Posterior cingulate gyrus (tissue), 11 donors: ENCODE results near the gene CXXC5.
"Not testable (repeated sequence)": the region's sequence is repeated elsewhere in the genome, so short reads cannot be mapped to it uniquely, and the experiment has no call there.

Experiments
- DNase-seq, 10 donors: peaks; one replicate each; pipeline versions ENCODE4 v3.0.0 to v3.0.0-alpha.2; 2020 to 2021; ENCODE audit warnings: mixed read lengths in 3 of 10
- intact Hi-C: fragments of 100-400 bp; cut with DNase I; formaldehyde crosslinking; loops from one replicate; pipeline ENCODE4 v1.15.1; 2023

Gene CXXC5

GRCh38 chr5:139648205-139649081 is at the start of gene CXXC5:
CXXC5 (plus strand) TSS chr5:139648349; CDS start chr5:139680524, 32,175 bp downstream.
- intact Hi-C loops = loop anchor here (1.0 kb wide), 1 partner anchor 11 kb away; no protein-coding TSS in a partner anchor

GRCh38 chr5:139598601-139598965 is 49.6 kb upstream of the CXXC5 start:
- DNase-seq, intact Hi-C loops: not testable (repeated sequence)

More at GRCh38 chr5:139648205-139649081, at the start of gene CXXC5:
- peak; percentile 83 to 98 (median 88) for DNase-seq

- intact Hi-C loops = no loop called here
- no peak for DNase-seq
These were observed 47.7 kb upstream of the CXXC5 start for GRCh38 chr5:139600336-139600949.

- DNase-seq = no peak
- intact Hi-C loops = no loop called here
These were observed 46.7 kb upstream of the CXXC5 start for GRCh38 chr5:139601429-139601828.

- intact Hi-C loops, DNase-seq: not testable (repeated sequence)
These were observed 46.2 kb upstream of the CXXC5 start for GRCh38 chr5:139601948-139602347.

- DNase-seq = no peak
- intact Hi-C loops = no loop called here
These were observed 42.3 kb upstream of the CXXC5 start for GRCh38 chr5:139605887-139606286.

GRCh38 chr5:139611703-139612584 is 36.2 kb upstream of the CXXC5 start:
- no peak for DNase-seq
- intact Hi-C loops = no loop called here

- intact Hi-C loops = no loop called here
- no peak for DNase-seq
These were observed 28.3 kb upstream of the CXXC5 start for GRCh38 chr5:139619861-139620260.

- DNase-seq, intact Hi-C loops: not testable (repeated sequence)
These were observed 22.8 kb upstream of the CXXC5 start for GRCh38 chr5:139625398-139625797.

- intact Hi-C loops = loop anchor here (5.0 to 10.0 kb wide), 2 partner anchors 116 to 209 kb away; no protein-coding TSS in a partner anchor
- DNase-seq = no peak
These were observed 17.3 kb upstream of the CXXC5 start for GRCh38 chr5:139630855-139631254.

- intact Hi-C loops = loop anchor here (5.0 to 10.0 kb wide), 2 partner anchors 117 to 209 kb away; no protein-coding TSS in a partner anchor
- no peak for DNase-seq
These were observed 16.5 kb upstream of the CXXC5 start for GRCh38 chr5:139631520-139632165.

- intact Hi-C loops = loop anchor here (1.0 to 10.0 kb wide), 4 partner anchors 57 to 211 kb away; no protein-coding TSS in a partner anchor
- DNase-seq = peak; percentile 63 to 96 (median 79)
These were observed 14.7 kb upstream of the CXXC5 start for GRCh38 chr5:139633295-139634027.

- intact Hi-C loops = loop anchor here (5.0 to 10.0 kb wide), 2 partner anchors 119 to 212 kb away; no protein-coding TSS in a partner anchor
These were observed 14.2 kb upstream of the CXXC5 start for GRCh38 chr5:139634028-139634325.

GRCh38 chr5:139634541-139634940 is 13.6 kb upstream of the CXXC5 start:
- DNase-seq = no peak
- intact Hi-C loops = loop anchor here (5.0 to 10.0 kb wide), 2 partner anchors 120 to 212 kb away; no protein-coding TSS in a partner anchor

More at GRCh38 chr5:139634028-139634325, 14.2 kb upstream of the CXXC5 start:
- DNase-seq = no peak

- intact Hi-C loops = loop anchor here (10.0 kb wide), 1 partner anchor 120 kb away; no protein-coding TSS in a partner anchor
- no peak for DNase-seq
These were observed 13.0 kb upstream of the CXXC5 start for GRCh38 chr5:139635191-139635590.

- intact Hi-C loops = loop anchor here (10.0 kb wide), 1 partner anchor 121 kb away; no protein-coding TSS in a partner anchor
- DNase-seq = peak in 4 of 10 donors; percentile 47 to 91 (median 68)
These were observed 12.4 kb upstream of the CXXC5 start for GRCh38 chr5:139635606-139636206.

GRCh38 chr5:139636207-139636792 is 11.8 kb upstream of the CXXC5 start:
- DNase-seq = peak in 1 of 10 donors; percentile 58
- intact Hi-C loops = loop anchor here (10.0 kb wide), 1 partner anchor 121 kb away; no protein-coding TSS in a partner anchor

GRCh38 chr5:139636975-139637408 is 11.2 kb upstream of the CXXC5 start:
- intact Hi-C loops = loop anchor here (1.0 to 10.0 kb wide), 2 partner anchors 11 to 122 kb away; partner anchors contain the start of gene CXXC5
- no peak for DNase-seq
